Lung (tissue), 12 donors: ENCODE measurements around the gene CD2. TPM values are rescaled to one million over a fixed set of nuclear protein-coding genes. Genes with fewer than 3 reads are reported as not detected.
A peak's percentile ranks its signal among the peaks of the same experiment; 100 is the strongest.

ENCODE experiments used
- ATAC-seq: fragments of 200-7000 bp; cut with Tn5 transposase; one replicate; pipeline ENCODE4 v1.9.1; 2020; ENCODE audit warnings: moderate number of reproducible peaks; ENCODE audit not compliant: insufficient read depth, low FRiP score
- DNase-seq, 3 donors: peaks; one replicate each; pipeline ENCODE4 v3.0.0-alpha.2; 2013 to 2017
- H3K27ac ChIP-seq, 2 donors: one replicate each; pipeline ENCODE4 v1.5.1; 2013; ENCODE audit warnings: mild to moderate bottlenecking in 2 of 2, moderate library complexity in 2 of 2, control low read depth in 1 of 2, inconsistent platforms in 1 of 2, low read depth in 1 of 2, low read length in 1 of 2
- H3K27me3 ChIP-seq, 3 donors: one replicate each; pipeline ENCODE4 v1.5.1; 2013; ENCODE audit warnings: low read length in 2 of 3; ENCODE audit not compliant: control insufficient read depth in 3 of 3, insufficient read depth in 3 of 3
- H3K36me3 ChIP-seq, 4 donors: one replicate each; pipeline ENCODE4 v1.5.1; 2013; ENCODE audit warnings: low read length in 4 of 4, mild to moderate bottlenecking in 1 of 4, moderate library complexity in 1 of 4; ENCODE audit not compliant: control insufficient read depth in 4 of 4, insufficient read depth in 4 of 4
- H3K4me1 ChIP-seq, 5 donors: one replicate each; pipeline ENCODE4 v1.5.1; 2013; ENCODE audit warnings: low read length in 5 of 5, mild to moderate bottlenecking in 2 of 5, moderate library complexity in 1 of 5; ENCODE audit not compliant: control insufficient read depth in 5 of 5, insufficient read depth in 5 of 5
- H3K4me3 ChIP-seq: one replicate; pipeline ENCODE4 v1.5.1; 2013; ENCODE audit warnings: mild to moderate bottlenecking, control low read depth, moderate library complexity
- H3K9ac ChIP-seq, 2 donors: one replicate each; pipeline ENCODE4 v1.5.1; 2013; ENCODE audit warnings: low read length in 2 of 2, control low read depth in 1 of 2; ENCODE audit not compliant: insufficient read depth in 1 of 2
- H3K9me3 ChIP-seq, 4 donors: one replicate each; pipeline ENCODE4 v1.5.1; 2013; ENCODE audit warnings: low read length in 3 of 4, mild to moderate bottlenecking in 1 of 4, moderate library complexity in 1 of 4; ENCODE audit not compliant: control insufficient read depth in 4 of 4, insufficient read depth in 3 of 4
- WGBS, 2 donors: extraction: QIAGEN DNeasy Blood & Tissue Kit; methylation state at CpG; one replicate each; pipeline ENCODE4 v1.1.7; 2013; 5-methylcytosine and 5-hydroxymethylcytosine counted together
- polyA plus RNA-seq, 2 donors: library from polyadenylated mRNA; stranded (reverse); fragments of 200-250 nt; gene quantifications; one replicate each; pipeline ENCODE4 v1.2.1, GENCODE V29; 2013
- total RNA-seq, 2 donors: library from RNA; depleted of rRNA in 1 of 2; stranded (reverse); fragments of >200 nt in 1 of 2; gene quantifications; one replicate each; pipeline ENCODE4 v1.2.1, GENCODE V29; 2014 to 2021
- TF ChIP-seq, protein P1 (sequence below): IDR thresholded peaks from 2 replicates; pipeline ENCODE4 v1.5.1; 2012; ENCODE audit warnings: mild to moderate bottlenecking; ENCODE audit errors: control extremely low read depth, extremely low read depth
- donor health status: control.
- donor health status: control.
- donor health status: Bipolar disorder and iron deficiency.
- donor health status: healthy.
- donor health status: DM: yes; HTN: yes; CAD: no.

The CD2 gene
- total and polyA plus RNA-seq, 4 donors: 2.4 to 5.2 (median 4.9) TPM

DNA sequence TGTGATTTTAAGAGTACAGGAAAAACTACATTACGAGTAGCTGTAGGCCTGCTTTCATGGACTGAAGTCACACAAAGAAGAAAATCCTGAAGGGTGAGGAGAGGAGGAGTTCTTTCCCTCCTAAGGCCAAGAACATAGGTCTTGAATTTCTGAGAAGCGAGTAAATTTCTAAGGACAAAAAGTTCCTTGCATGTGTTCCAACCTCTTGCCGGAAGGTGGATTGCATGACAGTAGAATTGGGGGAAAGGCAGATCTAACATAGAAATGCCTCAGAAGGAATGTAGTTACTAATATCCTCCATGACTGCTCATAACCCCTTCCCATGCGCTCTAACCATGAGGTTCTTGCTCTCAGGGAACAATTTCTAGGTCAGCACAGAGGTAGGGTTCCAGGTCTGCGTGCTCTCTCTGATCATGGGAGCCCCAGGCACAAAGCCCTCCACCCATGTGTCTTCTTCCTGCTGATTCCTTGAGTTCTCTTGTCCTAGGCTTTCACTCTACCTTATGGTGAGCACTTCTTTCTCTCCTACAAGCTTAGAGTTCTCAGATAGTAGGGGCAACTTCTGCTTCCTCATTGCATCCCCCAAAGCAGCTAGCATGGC lies 13.7 kb downstream of the CD2 start:
- Histone ChIP-seq H3K36me3 (no peaks in the 10 kb centered on the region), H3K9me3 (no peaks in the 10 kb centered on the region), H3K4me3 (no peak overlapping the region), H3K27me3 (no peaks in the 10 kb centered on the region), H3K4me1 (peaks cover 0 to 14% (median 3%) of the 10 kb centered on the region in 5 donors), H3K27ac (no peak overlapping the region), H3K9ac (no peak overlapping the region)
- no peak for ATAC-seq
- TF ChIP-seq, protein P1, sequence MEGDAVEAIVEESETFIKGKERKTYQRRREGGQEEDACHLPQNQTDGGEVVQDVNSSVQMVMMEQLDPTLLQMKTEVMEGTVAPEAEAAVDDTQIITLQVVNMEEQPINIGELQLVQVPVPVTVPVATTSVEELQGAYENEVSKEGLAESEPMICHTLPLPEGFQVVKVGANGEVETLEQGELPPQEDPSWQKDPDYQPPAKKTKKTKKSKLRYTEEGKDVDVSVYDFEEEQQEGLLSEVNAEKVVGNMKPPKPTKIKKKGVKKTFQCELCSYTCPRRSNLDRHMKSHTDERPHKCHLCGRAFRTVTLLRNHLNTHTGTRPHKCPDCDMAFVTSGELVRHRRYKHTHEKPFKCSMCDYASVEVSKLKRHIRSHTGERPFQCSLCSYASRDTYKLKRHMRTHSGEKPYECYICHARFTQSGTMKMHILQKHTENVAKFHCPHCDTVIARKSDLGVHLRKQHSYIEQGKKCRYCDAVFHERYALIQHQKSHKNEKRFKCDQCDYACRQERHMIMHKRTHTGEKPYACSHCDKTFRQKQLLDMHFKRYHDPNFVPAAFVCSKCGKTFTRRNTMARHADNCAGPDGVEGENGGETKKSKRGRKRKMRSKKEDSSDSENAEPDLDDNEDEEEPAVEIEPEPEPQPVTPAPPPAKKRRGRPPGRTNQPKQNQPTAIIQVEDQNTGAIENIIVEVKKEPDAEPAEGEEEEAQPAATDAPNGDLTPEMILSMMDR: no peak
- 91 to 96% methylated on average over 5 of the region's 5 CpGs for WGBS, 2 donors
- DNase-seq: no peak

DNA sequence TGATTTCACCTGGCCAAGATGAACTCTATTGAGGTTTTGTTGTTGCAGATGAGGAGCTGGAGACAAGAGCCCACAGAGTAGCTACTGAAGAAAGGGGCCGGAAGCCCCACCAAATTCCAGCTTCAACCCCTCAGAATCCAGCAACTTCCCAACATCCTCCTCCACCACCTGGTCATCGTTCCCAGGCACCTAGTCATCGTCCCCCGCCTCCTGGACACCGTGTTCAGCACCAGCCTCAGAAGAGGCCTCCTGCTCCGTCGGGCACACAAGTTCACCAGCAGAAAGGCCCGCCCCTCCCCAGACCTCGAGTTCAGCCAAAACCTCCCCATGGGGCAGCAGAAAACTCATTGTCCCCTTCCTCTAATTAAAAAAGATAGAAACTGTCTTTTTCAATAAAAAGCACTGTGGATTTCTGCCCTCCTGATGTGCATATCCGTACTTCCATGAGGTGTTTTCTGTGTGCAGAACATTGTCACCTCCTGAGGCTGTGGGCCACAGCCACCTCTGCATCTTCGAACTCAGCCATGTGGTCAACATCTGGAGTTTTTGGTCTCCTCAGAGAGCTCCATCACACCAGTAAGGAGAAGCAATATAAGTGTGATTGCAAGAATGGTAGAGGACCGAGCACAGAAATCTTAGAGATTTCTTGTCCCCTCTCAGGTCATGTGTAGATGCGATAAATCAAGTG lies 14.3 kb downstream of the CD2 start:
- DNase-seq (no peak), ATAC-seq (no peak)
- H3K4me3 ChIP-seq: no peak overlapping the region
- no peaks in the 10 kb centered on the region for H3K9me3 ChIP-seq
- 86 to 89% methylated on average over 13 of the region's 13 CpGs for WGBS, 2 donors
- no peak overlapping the region for H3K27ac ChIP-seq
- TF ChIP-seq, protein P1: no peak
- no peaks in the 10 kb centered on the region for H3K27me3 ChIP-seq
- H3K4me1 ChIP-seq: peaks cover 0 to 7% (median 3%) of the 10 kb centered on the region in 5 donors
- no peak overlapping the region for H3K9ac ChIP-seq
- H3K36me3 ChIP-seq: no peaks in the 10 kb centered on the region

- 46 to 72% methylated on average over 6 of the region's 6 CpGs for WGBS, 2 donors
- no peaks in the 10 kb centered on the region for H3K9me3 ChIP-seq
- no peak overlapping the region for H3K9ac ChIP-seq
- no peaks in the 10 kb centered on the region for H3K27me3 ChIP-seq
- TF ChIP-seq, protein P1: no peak
- H3K4me3 ChIP-seq: no peak overlapping the region
- DNase-seq: no peak
- H3K36me3 ChIP-seq: no peaks in the 10 kb centered on the region
- no peak for ATAC-seq
- H3K4me1 ChIP-seq: peaks cover 0 to 2% (median 0%) of the 10 kb centered on the region in 5 donors
- H3K27ac ChIP-seq: no peak overlapping the region
Measured at GRCh38 chr1:116769104-116769452, 14.8 kb downstream of the CD2 start.

- TF ChIP-seq, protein P1: no peak
Measured at GRCh38 chr1:116769561-116769977, 15.3 kb downstream of the CD2 start.

More at GRCh38 chr1:116769561-116769977, 15.3 kb downstream of the CD2 start:
- peak in 1 of 3 donors; percentile 14 for DNase-seq
- no peak overlapping the region for H3K9ac ChIP-seq
- H3K27me3 ChIP-seq: no peaks in the 10 kb centered on the region
- H3K9me3 ChIP-seq: no peaks in the 10 kb centered on the region
- no peak overlapping the region for H3K27ac ChIP-seq
- H3K4me3 ChIP-seq: no peak overlapping the region
- no peak for ATAC-seq
- H3K4me1 ChIP-seq: no peaks in the 10 kb centered on the region
- no peaks in the 10 kb centered on the region for H3K36me3 ChIP-seq
- WGBS, 2 donors: 29 to 54% methylated on average over 1 of the region's 1 CpG
